Fibroblast of lung (primary cell): ENCODE data around the gene IGF1R. TPM values are rescaled to one million over a fixed set of nuclear protein-coding genes. Genes with fewer than 3 reads are reported as not detected.

Source experiments
- DNase-seq, 2 donors: peaks; one replicate each; pipeline versions ENCODE4 v3.0.0 to v3.0.0-alpha.2; 2010; ENCODE audit warnings: low read depth in 2 of 2
- H2AFZ ChIP-seq: 2 replicates; pipeline ENCODE4 v1.5.1; 2012; ENCODE audit warnings: low read length, control low read depth, inconsistent platforms
- H3K27ac ChIP-seq: 2 replicates; pipeline ENCODE4 v1.5.1; 2011; ENCODE audit warnings: low read length, control low read depth; ENCODE audit not compliant: insufficient read depth
- H3K27me3 ChIP-seq: 2 replicates; pipeline ENCODE4 v1.5.1; 2011; ENCODE audit warnings: mild to moderate bottlenecking, low read length; ENCODE audit not compliant: control insufficient read depth, insufficient read depth
- H3K36me3 ChIP-seq: 2 replicates; pipeline ENCODE4 v1.5.1; 2011; ENCODE audit warnings: low read length; ENCODE audit not compliant: control insufficient read depth, insufficient read depth
- H3K4me1 ChIP-seq: 2 replicates; pipeline ENCODE4 v1.5.1; 2011; ENCODE audit warnings: low read length; ENCODE audit not compliant: control insufficient read depth, insufficient read depth; ENCODE audit errors: extremely low read depth
- H3K4me2 ChIP-seq: 2 replicates; pipeline ENCODE4 v1.5.1; 2011; ENCODE audit warnings: low read length, control low read depth; ENCODE audit not compliant: insufficient read depth; ENCODE audit errors: extremely low read depth
- H3K4me3 ChIP-seq, 4 experiments: fragments of 200-600 bp in 1 of 4; sonication (generic) in 1 of 4; replicated peaks in 1 of 4; 2 replicates each; pipeline ENCODE4 v1.5.1; 2011 to 2016; ENCODE audit warnings: low read length in 4 of 4, low read depth in 3 of 4, mild to moderate bottlenecking in 3 of 4, control low read depth in 2 of 4, inconsistent platforms in 1 of 4, mixed read lengths in 1 of 4; ENCODE audit not compliant: insufficient read depth in 1 of 4; ENCODE audit errors: control extremely low read depth in 1 of 4
- H3K79me2 ChIP-seq: 2 replicates; pipeline ENCODE4 v1.5.1; 2012; ENCODE audit warnings: mild to moderate bottlenecking, low read length, inconsistent platforms; ENCODE audit not compliant: control insufficient read depth, insufficient read depth
- H3K9ac ChIP-seq: 2 replicates; pipeline ENCODE4 v1.5.1; 2011; ENCODE audit warnings: mild to moderate bottlenecking, low read length, control low read depth; ENCODE audit not compliant: insufficient read depth
- H3K9me3 ChIP-seq: 2 replicates; pipeline ENCODE4 v1.5.1; 2012; ENCODE audit warnings: low read depth, low read length; ENCODE audit not compliant: control insufficient read depth, insufficient read depth
- H4K20me1 ChIP-seq: 2 replicates; pipeline ENCODE4 v1.5.1; 2011; ENCODE audit warnings: low read length; ENCODE audit not compliant: control insufficient read depth, insufficient read depth; ENCODE audit errors: extremely low read depth
- CTCF ChIP-seq, 2 donors: IDR thresholded peaks in 1 of 2; conservative IDR thresholded peaks in 1 of 2; 1 replicate in 1 of 2; 2 replicates in 1 of 2; pipeline ENCODE4 v1.5.1; 2011 to 2012; ENCODE audit warnings: low read length in 2 of 2, control low read depth in 1 of 2, inconsistent platforms in 1 of 2, low read depth in 1 of 2, mild to moderate bottlenecking in 1 of 2
- EZH2 ChIP-seq: IDR thresholded peaks from 2 replicates; pipeline ENCODE4 v1.5.1; 2012; ENCODE audit warnings: low read length, control low read depth, mild to moderate bottlenecking; ENCODE audit errors: missing control alignments
- polyA plus RNA-seq, 2 donors: library from polyadenylated mRNA; depleted of rRNA in 1 of 2; stranded (reverse) in 1 of 2; unstranded in 1 of 2; fragments of >200 nt; gene quantifications; 2 replicates each; pipeline ENCODE4 v1.2.1, GENCODE V29; 2011 to 2012; ENCODE audit warnings: missing spikeins in 1 of 2
- total RNA-seq: library from RNA; depleted of rRNA; stranded (reverse); fragments of >200 nt; gene quantifications from 2 replicates; pipeline ENCODE4 v1.2.1, GENCODE V29; 2014

Gene IGF1R
- total and polyA plus RNA-seq, 2 donors (not counting 1 experiment from before 2014, with no cell fraction given): 14.6 to 28.6 TPM

GRCh38 chr15:98724048-98724447 is 75.7 kb downstream of the IGF1R start:
- Histone ChIP-seq H3K9ac (no peak overlapping the region), H3K4me3 (no peak overlapping the region), H3K4me1 (peaks cover 13% of the 10 kb centered on the region), H3K79me2 (peaks cover 55% of the 10 kb centered on the region), H3K36me3 (no peaks in the 10 kb centered on the region), H3K9me3 (no peaks in the 10 kb centered on the region), H4K20me1 (no peaks in the 10 kb centered on the region), H3K4me2 (no peak overlapping the region), H2AFZ (no peak overlapping the region), H3K27ac (no peak overlapping the region), H3K27me3 (no peaks in the 10 kb centered on the region)
- no peak for DNase-seq
- TF ChIP-seq CTCF (conservative IDR thresholded peaks at IDR 0.05 in 1 of 2, IDR thresholded peaks at IDR 0.05 in 1 of 2; ENCODE audit: low read depth in 1 of 2, low read length in 2 of 2) (no peak), EZH2 (no peak)

- Histone ChIP-seq H3K79me2 (peaks cover 55% of the 10 kb centered on the region), H3K4me3 (no peak overlapping the region), H3K9me3 (no peaks in the 10 kb centered on the region), H3K4me1 (peaks cover 17% of the 10 kb centered on the region), H3K27ac (no peak overlapping the region), H3K27me3 (no peaks in the 10 kb centered on the region), H3K4me2 (no peak overlapping the region), H3K9ac (no peak overlapping the region), H3K36me3 (no peaks in the 10 kb centered on the region), H2AFZ (no peak overlapping the region), H4K20me1 (no peaks in the 10 kb centered on the region)
- DNase-seq: no peak
- no peak for TF ChIP-seq EZH2
- TF ChIP-seq CTCF (conservative IDR thresholded peaks at IDR 0.05 in 1 of 2, IDR thresholded peaks at IDR 0.05 in 1 of 2; ENCODE audit: low read depth in 1 of 2, low read length in 2 of 2): no peak
Measured at GRCh38 chr15:98724494-98724893, 76.2 kb downstream of the IGF1R start.

GRCh38 chr15:98725874-98726273 is 77.5 kb downstream of the IGF1R start:
- TF ChIP-seq CTCF (conservative IDR thresholded peaks at IDR 0.05 in 1 of 2, IDR thresholded peaks at IDR 0.05 in 1 of 2; ENCODE audit: low read depth in 1 of 2, low read length in 2 of 2) (no peak), EZH2 (no peak)
- no peaks in the 10 kb centered on the region for H3K9me3 ChIP-seq
- H3K9ac ChIP-seq: no peak overlapping the region
- H3K4me3 ChIP-seq: no peak overlapping the region
- H3K36me3 ChIP-seq: no peaks in the 10 kb centered on the region
- H3K4me1 ChIP-seq: peaks cover 20% of the 10 kb centered on the region
- peaks cover 53% of the 10 kb centered on the region for H3K79me2 ChIP-seq
- no peaks in the 10 kb centered on the region for H3K27me3 ChIP-seq
- no peak overlapping the region for H2AFZ ChIP-seq
- no peak overlapping the region for H3K27ac ChIP-seq
- DNase-seq: no peak
- H3K4me2 ChIP-seq: no peak overlapping the region
- no peaks in the 10 kb centered on the region for H4K20me1 ChIP-seq
